Dendritic cell treated with granulocyte-macrophage colony-stimulating factor and Interleukin-4, amounts not matched to agents 40 ng/mL and 50 ng/mL, for 4 days (primary cell): ENCODE measurements around the gene ORM2.

ENCODE experiments used
- H3K27ac Mint-ChIP-seq: one replicate; pipeline ENCODE4 v1.8.0; 2022; ENCODE audit warnings: mild to moderate bottlenecking, mixed read lengths
- H3K27me3 Mint-ChIP-seq: one replicate; pipeline ENCODE4 v1.8.0; 2022; ENCODE audit warnings: mild to moderate bottlenecking, mixed read lengths
- H3K36me3 Mint-ChIP-seq: one replicate; pipeline ENCODE4 v1.8.0; 2022; ENCODE audit warnings: low read depth, mixed read lengths
- H3K4me1 Mint-ChIP-seq: one replicate; pipeline ENCODE4 v1.8.0; 2022; ENCODE audit warnings: low read depth, mixed read lengths
- H3K4me3 Mint-ChIP-seq: one replicate; pipeline ENCODE4 v1.8.0; 2022; ENCODE audit warnings: mild to moderate bottlenecking, moderate library complexity, mixed read lengths
- H3K9me3 Mint-ChIP-seq: one replicate; pipeline ENCODE4 v1.8.0; 2022; ENCODE audit warnings: mixed read lengths
- intact Hi-C: fragments of 100-400 bp; cut with micrococcal nuclease; formaldehyde crosslinking; loops from one replicate; pipeline ENCODE4 v1.15.0; 2022

The ORM2 gene

DNA sequence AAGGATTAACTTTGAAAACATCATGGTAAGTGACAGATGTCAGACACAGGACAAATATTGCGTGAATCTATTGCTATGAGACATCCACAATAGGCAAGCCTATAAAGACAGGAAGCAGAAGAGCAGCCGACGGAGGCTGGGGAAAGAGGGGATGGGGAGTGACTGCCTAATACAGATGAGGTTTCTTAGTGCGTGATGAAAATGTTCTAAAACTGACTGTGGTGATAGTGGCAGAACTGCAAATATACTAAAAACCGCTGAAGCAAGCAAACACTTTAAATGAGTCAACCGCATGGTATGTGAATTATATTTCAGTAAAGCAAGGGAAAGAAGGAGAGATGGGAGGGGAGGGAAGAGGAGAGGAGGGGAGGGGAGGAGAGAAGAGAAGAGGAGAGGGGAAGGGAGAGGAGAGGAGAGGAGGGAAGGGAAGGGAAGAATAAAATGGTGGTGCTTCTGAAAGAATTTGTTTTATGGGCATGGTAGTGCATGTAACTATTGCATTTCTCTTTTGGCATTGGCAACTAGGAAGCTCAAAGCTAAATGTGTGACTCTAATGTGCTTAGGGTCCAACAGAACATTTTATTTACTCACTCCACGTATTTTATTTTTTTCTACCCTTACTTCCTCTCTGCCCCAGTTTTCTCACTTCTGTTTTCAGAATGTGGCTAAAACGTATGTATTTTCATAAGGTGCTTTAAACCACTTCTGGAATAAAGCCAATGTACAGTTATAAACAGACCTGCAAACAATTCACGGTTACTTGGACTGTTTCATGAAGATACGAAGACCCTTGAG lies 36.9 kb downstream of the ORM2 start:
- Mint-ChIP-seq H3K9me3 (no peaks in the 10 kb centered on the region), H3K4me1 (peaks cover 65% of the 10 kb centered on the region), H3K27ac (peak overlapping the region; percentile 89), H3K36me3 (peaks cover 93% of the 10 kb centered on the region), H3K4me3 (peak overlapping the region; percentile 51), H3K27me3 (no peaks in the 10 kb centered on the region)
- intact Hi-C loops = no loop called here

DNA sequence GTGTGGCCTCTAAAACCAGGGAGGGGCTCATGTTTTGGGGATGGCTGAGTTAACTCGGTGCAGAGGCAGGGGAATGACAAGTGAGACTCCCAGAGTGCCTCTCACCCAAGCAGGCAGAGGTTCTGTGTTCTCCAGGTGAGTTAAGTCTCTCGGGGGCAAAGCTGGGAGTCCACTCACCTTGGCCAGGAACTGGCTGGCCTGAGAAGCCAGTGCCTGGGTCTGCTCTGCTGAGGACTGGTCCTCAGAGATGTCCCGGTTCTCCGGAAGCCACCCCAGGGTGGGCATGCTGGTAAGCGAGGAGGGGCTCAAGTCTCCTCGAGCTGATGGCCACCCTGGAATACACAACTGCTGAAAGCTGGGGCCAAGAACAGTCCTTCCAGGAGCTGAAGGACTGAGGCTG lies 37.7 kb downstream of the ORM2 start:
- intact Hi-C loops = no loop called here
- peaks cover 93% of the 10 kb centered on the region for H3K36me3 Mint-ChIP-seq

DNA sequence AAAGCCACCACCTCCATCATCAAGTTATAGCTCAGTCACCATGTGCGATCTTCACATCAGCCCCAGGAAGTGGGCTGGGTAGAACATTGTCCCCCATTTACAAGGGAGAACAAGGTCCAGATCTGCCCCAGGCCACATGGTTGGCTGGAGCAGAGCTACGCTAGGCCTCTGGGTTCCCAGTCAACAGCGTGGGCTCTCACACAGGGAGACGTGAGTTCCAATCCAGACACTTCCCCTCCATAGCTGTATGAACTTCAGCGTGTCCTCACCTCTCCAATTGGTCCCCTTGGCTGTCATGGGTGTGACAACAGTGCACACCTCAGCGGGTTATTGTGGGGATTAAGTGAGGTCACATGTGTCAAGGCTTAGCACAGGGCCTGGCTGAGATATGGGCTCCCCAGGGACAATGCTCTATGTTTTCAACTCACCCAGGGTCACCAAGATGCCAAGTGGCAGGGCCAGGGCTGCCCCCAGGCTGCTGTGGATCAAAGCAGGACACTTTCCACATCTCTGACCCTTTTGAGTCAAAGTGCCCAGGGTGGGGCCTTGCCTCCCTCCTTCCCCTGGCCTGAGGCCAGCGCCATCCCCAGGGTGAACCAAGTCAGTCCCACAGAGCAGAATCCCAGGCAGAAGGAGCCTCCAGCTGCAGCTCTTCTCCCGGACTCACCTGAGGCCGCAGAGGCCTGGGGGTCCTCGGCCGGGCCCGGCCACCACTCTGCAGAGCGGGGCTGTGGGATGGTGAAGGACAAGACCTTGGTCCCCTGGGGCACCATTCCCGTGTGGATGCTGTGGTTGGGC lies 38.3 kb downstream of the ORM2 start:
- H3K36me3 Mint-ChIP-seq = peaks cover 93% of the 10 kb centered on the region
- H3K4me1 Mint-ChIP-seq = peaks cover 80% of the 10 kb centered on the region
- peak overlapping the region; percentile 89 for H3K27ac Mint-ChIP-seq
- H3K4me3 Mint-ChIP-seq = no peak overlapping the region
- H3K27me3 Mint-ChIP-seq = no peaks in the 10 kb centered on the region
- no peaks in the 10 kb centered on the region for H3K9me3 Mint-ChIP-seq
- intact Hi-C loops = no loop called here

More for the DNA sequence above, 37.7 kb downstream of the ORM2 start:
- Mint-ChIP-seq H3K27ac (peak overlapping the region; percentile 89), H3K9me3 (no peaks in the 10 kb centered on the region), H3K4me3 (no peak overlapping the region), H3K4me1 (peaks cover 74% of the 10 kb centered on the region), H3K27me3 (no peaks in the 10 kb centered on the region)

DNA sequence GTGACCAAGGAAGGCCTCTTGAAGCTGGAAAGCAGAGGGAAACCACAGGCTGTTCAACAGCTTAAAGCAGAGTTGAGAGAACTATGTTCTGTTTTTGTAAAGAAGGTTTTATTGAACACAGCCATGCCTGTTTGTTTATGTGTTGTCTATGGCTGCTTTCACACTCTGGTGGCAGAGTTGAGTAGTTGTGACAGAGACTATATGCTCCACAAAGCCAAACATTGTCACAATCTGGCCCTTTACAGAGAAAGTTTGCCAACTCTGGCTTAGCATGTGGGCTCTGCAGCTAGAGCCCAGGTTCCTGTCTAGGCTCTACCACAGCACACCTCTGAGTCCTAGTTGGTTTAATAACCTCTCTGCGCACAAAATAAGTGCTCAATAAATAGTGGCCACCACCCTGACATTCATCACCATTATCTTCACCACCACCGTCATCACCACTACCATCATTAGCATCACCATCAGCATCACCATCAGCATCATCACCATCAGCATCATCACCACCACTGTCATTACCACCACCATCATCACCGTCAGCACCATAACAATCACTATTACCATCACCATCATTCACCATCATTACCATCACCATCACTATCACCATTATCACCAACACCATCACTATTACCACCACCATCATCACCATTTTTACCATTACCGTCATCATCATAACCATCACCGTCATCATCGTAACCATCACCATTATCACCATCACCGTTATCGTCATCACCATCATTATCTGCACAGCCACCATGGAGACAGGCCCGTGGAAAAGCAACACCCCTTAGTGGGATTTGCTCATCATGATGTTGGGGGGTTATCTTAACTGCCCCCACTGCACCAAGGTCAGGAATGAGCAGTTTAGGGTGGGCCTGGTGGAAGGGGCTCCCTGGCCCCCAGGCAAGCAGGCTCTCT lies 39.8 kb downstream of the ORM2 start:
- Mint-ChIP-seq H3K27ac (no peak overlapping the region), H3K9me3 (no peaks in the 10 kb centered on the region), H3K4me3 (no peak overlapping the region), H3K4me1 (peaks cover 84% of the 10 kb centered on the region), H3K27me3 (no peaks in the 10 kb centered on the region), H3K36me3 (peaks cover 93% of the 10 kb centered on the region)
- intact Hi-C loops = no loop called here

DNA sequence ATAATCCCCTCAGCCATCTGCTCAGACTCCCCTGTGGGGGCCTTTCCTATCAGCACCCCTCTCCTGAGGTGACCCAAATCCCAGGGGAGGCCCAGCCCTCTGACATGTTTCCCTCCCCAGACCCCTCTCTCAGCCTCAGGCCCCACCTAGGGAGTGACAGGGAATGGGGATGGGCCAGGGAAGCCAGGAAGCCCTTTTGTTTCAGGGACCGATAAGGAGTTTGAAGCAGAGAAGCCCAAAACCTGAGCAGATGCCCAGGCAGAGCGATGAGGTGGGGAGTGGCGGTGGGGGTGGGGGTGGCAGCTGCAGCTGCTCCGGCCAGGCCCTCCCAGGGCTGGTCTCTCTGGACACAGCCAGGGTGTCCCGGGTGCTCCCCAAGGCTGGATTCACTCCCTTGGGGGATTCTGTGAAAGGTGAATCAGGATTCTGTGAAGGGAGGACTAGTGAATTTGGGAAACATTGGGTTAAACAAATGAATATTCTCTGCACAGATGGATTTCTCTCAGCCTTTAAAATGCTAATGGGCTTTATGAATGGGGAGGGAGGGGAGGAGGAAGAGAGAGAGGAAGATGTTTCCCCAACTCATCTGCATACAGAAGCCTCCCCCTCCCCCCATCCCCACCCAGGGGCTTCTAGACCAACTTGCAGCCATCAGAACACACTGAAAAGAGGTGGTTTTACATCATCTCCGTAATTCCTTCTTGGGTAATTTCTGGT lies 40.7 kb downstream of the ORM2 start:
- Mint-ChIP-seq H3K4me1 (peaks cover 88% of the 10 kb centered on the region), H3K27me3 (no peaks in the 10 kb centered on the region), H3K4me3 (no peak overlapping the region), H3K36me3 (peaks cover 95% of the 10 kb centered on the region), H3K27ac (peak overlapping the region; percentile 37), H3K9me3 (no peaks in the 10 kb centered on the region)
- intact Hi-C loops = no loop called here

DNA sequence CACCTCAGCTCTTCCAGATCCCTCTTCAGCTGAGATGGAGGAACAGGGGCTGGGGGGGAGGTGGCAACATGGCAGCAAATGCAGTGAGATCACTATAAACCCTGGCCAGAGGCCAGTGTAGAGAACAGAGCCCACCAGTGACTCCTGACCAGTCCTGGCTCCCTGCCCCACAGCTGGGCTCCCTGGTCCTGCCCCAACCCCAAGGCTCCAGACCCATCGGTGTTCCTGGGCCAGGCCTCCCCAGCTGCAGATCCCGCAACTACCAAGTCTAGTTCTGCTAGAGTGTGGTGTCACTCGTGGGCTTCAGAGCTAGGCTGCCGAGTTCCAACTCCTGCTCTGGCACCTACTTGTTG lies 41.3 kb downstream of the ORM2 start:
- Mint-ChIP-seq H3K4me1 (peaks cover 88% of the 10 kb centered on the region), H3K27me3 (no peaks in the 10 kb centered on the region), H3K4me3 (no peak overlapping the region), H3K36me3 (peaks cover 96% of the 10 kb centered on the region), H3K9me3 (no peaks in the 10 kb centered on the region), H3K27ac (peak overlapping the region; percentile 37)
- intact Hi-C loops = no loop called here

DNA sequence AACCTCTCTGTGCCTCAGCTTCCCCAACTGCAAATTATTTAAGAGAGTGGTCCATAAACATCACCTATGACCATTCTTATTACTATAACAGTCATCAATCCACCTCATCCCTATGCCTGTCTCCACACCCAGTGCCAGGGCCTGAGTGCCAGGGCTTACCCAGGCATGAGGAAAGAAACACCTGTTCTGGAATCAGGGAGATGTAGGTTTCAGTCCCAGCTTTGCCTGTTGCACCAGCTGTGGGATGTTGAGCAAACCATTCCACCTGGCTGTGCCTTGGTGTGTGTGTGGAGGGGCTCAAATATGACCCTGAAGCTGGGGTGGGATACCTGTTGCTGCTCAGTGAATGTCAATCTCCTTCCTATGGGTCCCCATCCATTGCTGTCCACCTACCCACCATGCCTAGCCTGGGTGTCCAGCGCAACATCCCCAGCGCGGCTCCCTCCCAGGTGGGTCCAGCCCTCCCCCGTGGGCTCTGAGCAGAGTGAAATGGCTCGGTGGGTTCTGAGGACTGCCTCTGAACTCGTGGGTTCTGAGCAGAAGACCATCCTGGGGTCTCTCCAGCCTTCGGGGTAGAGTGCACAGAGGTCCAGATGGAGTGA lies 41.8 kb downstream of the ORM2 start:
- intact Hi-C loops = no loop called here

DNA sequence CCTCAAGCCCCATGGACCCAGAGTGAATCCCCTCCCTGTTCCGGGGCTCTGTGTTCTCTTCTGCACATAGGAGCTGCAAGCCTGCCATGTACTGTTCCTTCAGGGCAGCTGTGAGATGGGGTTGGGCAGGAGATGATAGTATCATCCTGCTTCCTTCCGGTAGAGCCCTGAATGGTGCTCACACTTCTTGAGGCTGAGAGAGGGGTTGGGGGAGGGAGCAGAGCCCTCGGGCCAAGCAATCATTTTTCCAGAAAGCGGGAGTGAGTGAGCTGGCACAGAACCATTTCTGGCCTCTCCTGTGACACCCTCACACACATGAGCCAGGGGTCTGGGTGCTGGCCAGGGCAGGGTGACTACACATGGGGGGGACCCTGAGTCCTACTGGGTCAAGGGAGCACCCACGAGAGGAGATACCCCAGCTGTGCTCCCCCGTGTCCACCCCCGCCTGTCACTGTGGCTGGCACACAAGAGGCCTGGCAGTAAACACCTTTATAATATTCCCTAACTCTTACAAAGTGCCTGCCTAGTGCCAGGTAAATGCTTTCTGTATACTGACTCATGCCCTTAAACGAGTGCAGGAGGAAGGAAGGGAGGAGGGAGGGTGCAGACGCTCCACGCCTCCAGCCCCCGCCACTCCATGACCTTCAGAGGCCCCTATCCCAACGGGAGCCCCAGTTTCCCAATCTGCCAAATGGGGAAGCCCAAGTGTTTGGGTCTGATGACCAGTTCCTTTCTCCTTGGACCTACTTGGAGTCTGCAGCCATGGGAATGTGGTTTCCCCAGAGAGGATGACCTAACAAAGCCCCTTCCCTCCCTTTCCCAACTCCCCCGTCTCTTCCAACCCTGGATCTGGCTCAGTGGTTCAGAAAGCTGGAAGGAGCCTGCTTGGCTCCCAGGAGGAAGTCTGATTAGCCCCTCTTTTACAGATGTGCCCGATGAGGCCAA lies 42.6 kb downstream of the ORM2 start:
- peaks cover 96% of the 10 kb centered on the region for H3K36me3 Mint-ChIP-seq

More for the DNA sequence above, 41.8 kb downstream of the ORM2 start:
- H3K36me3 Mint-ChIP-seq = peaks cover 96% of the 10 kb centered on the region
- no peak overlapping the region for H3K4me3 Mint-ChIP-seq
- H3K9me3 Mint-ChIP-seq = no peaks in the 10 kb centered on the region
- H3K27ac Mint-ChIP-seq = peak overlapping the region; percentile 37
- no peaks in the 10 kb centered on the region for H3K27me3 Mint-ChIP-seq
- H3K4me1 Mint-ChIP-seq = peaks cover 85% of the 10 kb centered on the region

DNA sequence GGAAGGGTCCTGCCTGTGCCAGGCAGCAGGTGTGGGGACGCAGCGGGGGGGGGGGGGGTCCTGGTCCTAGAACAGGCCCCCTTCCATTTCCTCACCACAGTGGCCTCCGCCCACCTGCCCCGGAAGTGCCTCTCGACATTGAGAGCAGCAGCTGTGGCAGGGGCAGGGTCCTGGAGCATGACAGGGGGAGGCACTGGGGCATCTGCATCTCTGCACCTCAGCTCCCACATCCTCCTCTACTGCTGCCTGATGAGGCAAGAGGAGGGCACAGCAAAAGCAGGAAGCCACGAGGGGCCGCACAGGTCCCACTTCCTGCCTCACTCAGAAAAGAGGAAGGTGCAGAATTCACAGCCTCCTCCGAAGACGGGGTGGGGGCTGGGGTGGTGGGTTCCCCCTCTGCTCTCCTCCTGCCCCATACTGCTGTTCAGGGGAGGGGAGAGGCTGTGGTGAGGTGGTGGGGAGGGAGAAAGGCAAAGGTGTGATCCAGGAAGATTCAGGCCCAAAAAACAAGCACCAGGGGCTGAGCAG lies 43.3 kb downstream of the ORM2 start:
- Mint-ChIP-seq H3K27me3 (no peaks in the 10 kb centered on the region), H3K4me1 (peaks cover 82% of the 10 kb centered on the region), H3K9me3 (no peaks in the 10 kb centered on the region), H3K27ac (peak overlapping the region; percentile 37), H3K36me3 (peaks cover 96% of the 10 kb centered on the region), H3K4me3 (peak overlapping the region; percentile 18)
- intact Hi-C loops = loop anchor here (1.0 kb wide), 2 partner anchors 12 to 24 kb away; no protein-coding TSS in a partner anchor

More for the DNA sequence above, 42.6 kb downstream of the ORM2 start:
- no peak overlapping the region for H3K4me3 Mint-ChIP-seq
- peaks cover 83% of the 10 kb centered on the region for H3K4me1 Mint-ChIP-seq
- no peaks in the 10 kb centered on the region for H3K9me3 Mint-ChIP-seq
- intact Hi-C loops = loop anchor here (1.0 kb wide), 1 partner anchor 25 kb away; no protein-coding TSS in a partner anchor
- H3K27me3 Mint-ChIP-seq = no peaks in the 10 kb centered on the region
- peak overlapping the region; percentile 37 for H3K27ac Mint-ChIP-seq

DNA sequence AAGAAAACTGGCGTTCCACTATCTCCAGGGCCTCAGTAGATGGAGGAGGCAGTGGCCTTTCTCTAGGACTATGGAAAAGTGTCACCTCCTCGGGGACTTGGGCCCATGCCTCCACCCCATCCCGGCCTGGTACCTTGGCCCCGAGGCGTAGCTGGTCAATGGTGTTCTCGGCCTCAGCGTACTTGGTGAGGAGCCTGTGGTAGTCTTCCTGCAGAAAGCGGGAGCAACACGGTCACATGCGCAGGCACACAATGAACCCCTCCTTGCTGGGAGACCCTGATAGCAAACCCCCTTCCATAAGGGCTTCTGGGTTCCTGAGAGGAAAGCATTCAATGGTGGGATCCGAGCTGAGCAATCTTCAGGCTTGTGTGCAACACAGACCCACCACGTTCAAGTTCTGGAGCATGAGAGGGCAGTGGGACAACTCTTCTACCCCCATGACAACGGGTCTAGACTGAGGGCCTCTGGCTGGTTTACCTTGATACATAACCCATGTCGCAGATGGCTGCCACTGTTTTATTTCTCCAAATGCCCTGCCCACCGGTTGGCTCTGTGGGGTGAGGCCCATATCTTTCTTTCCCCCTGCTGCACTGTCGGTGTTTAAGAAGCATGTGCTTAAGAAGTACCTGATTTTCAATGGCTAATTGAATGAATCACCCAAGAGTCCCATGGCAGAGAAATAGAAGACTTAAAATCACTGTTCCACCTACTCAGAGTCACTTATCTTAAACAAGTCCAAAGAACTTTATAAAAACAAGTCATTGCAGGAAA lies 44.5 kb downstream of the ORM2 start:
- intact Hi-C loops = loop anchor here (1.0 kb wide), 1 partner anchor 11 kb away; no protein-coding TSS in a partner anchor
- Mint-ChIP-seq H3K27me3 (no peaks in the 10 kb centered on the region), H3K27ac (peak overlapping the region; percentile 37), H3K36me3 (peaks cover 99% of the 10 kb centered on the region), H3K9me3 (no peaks in the 10 kb centered on the region), H3K4me3 (no peak overlapping the region), H3K4me1 (peaks cover 87% of the 10 kb centered on the region)

DNA sequence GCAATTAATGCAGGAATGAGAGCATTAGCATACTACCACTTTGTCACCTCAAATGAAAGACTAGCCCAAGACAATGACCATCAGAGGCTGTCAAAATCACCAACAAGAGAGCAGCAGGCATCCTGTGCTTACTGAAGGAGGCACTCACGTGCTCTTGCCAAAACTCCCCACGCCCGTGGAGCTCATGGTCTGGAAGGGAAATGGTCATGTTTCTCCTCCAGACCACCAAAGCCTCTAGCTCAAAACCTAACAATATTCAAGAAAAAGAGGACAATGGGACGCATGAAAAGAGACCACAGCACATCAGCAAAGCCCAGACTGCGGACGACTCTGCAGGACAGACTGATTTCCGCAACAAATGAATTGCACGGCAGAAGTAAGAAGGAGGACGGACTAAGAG lies 45.3 kb downstream of the ORM2 start:
- Mint-ChIP-seq H3K4me1 (peaks cover 88% of the 10 kb centered on the region), H3K4me3 (no peak overlapping the region), H3K27me3 (no peaks in the 10 kb centered on the region), H3K9me3 (no peaks in the 10 kb centered on the region), H3K36me3 (peaks cover 99% of the 10 kb centered on the region), H3K27ac (peak overlapping the region; percentile 37)
- intact Hi-C loops = no loop called here
